Measurements from ENCODE around the gene HPGDS. TPM values are rescaled to one million over a fixed set of nuclear protein-coding genes. Genes with fewer than 3 reads are reported as not detected.
"Not testable (repeated sequence)": the region's sequence is repeated elsewhere in the genome, so short reads cannot be mapped to it uniquely, and the experiment has no call there.

HPGDS gene
- total and polyA plus RNA-seq, 10 of the 15 experiments (the other 5 are each of a cell fraction or from before 2014, with no cell fraction given), result not detected

DNA sequence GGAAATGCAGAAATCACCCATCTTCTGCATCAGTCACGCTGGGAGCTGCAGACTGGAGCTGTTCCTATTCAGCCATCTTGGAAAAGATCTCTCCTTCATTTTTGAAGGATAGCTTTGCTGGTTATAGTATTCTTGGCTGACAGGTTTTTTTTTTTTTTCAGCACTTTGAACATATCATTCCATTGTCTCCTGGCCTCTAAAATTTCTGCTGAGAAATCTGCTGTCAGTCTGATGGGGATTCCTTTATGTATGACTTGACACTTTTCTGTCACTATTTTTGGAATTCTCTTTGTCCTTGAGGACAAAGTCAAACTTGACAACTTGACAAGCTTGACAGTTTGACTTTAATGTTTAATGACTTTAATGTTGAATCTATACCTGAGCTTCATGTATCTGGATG, 16.8 kb downstream of the HPGDS start:
- CTCF ChIA-PET, result interaction anchor here (1.6 kb wide), 1 partner anchor 20 kb away, joined by 3 read pairs; no protein-coding TSS in a partner anchor
- no peak for ATAC-seq
- DNase-seq (ENCODE audit: low read depth, low spot score), result no peak
- H2AFZ ChIP-seq (ENCODE audit: control insufficient read depth, low read depth, low read length), result no peak overlapping the region
- H3K4me2 ChIP-seq (ENCODE audit: control insufficient read depth, insufficient read depth), result no peak overlapping the region
- H3K36me3 ChIP-seq (ENCODE audit: control insufficient read depth in 2 of 2, insufficient read depth in 2 of 2, low read length in 1 of 2), result no peaks in the 10 kb centered on the region
- H3K4me3 ChIP-seq, result no peak overlapping the region
- no peaks in the 10 kb centered on the region for H3K27me3 ChIP-seq (replicated peaks in 1 of 2; ENCODE audit: control insufficient read depth in 2 of 2, insufficient read depth in 2 of 2, low read length in 1 of 2)
- RAD21 ChIA-PET (ENCODE audit: unreplicated experiment), result no interaction called here
- no peak for FAIRE-seq
- H3K79me2 ChIP-seq (ENCODE audit: control insufficient read depth, insufficient read depth, low read length), result no peaks in the 10 kb centered on the region
- no peak overlapping the region for H3K9ac ChIP-seq (ENCODE audit: control insufficient read depth, insufficient read depth, low read length)
- no peaks in the 10 kb centered on the region for H4K20me1 ChIP-seq (ENCODE audit: control insufficient read depth, insufficient read depth)
- no peaks in the 10 kb centered on the region for H3K4me1 ChIP-seq (ENCODE audit: control insufficient read depth, insufficient read depth, low read length)
- intact Hi-C loops (cut with micrococcal nuclease; ENCODE audit: unreplicated experiment) (no loop called here), in situ Hi-C loops (cut with MboI) (no loop called here)
- SMC1A ChIA-PET (ENCODE audit: uncharacterized antibody, unreplicated experiment), result no interaction called here
- H3K27ac ChIP-seq (ENCODE audit: control insufficient read depth, insufficient read depth), result no peak overlapping the region
- POLR2A ChIA-PET, result no interaction called here
- BruUV-seq (replicated peaks), result no TSS peak
- TF ChIP-seq CBX5 (IDR thresholded peaks at IDR 0.05; ENCODE audit: low read depth), result peak; percentile 89
- no peak for TF ChIP-seq CREM (IDR thresholded peaks at IDR 0.05; ENCODE audit: low read depth)
- no peak for TF ChIP-seq LARP7 (IDR thresholded peaks at IDR 0.05)
- TF ChIP-seq, protein P1, sequence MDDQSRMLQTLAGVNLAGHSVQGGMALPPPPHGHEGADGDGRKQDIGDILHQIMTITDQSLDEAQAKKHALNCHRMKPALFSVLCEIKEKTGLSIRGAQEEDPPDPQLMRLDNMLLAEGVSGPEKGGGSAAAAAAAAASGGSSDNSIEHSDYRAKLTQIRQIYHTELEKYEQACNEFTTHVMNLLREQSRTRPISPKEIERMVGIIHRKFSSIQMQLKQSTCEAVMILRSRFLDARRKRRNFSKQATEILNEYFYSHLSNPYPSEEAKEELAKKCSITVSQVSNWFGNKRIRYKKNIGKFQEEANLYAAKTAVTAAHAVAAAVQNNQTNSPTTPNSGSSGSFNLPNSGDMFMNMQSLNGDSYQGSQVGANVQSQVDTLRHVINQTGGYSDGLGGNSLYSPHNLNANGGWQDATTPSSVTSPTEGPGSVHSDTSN (IDR thresholded peaks at IDR 0.05; ENCODE audit: insufficient replicate concordance, low read depth, low read length), result no peak
- WGBS (ENCODE audit: insufficient coverage, insufficient replicate concordance, low lambda C conversion rate, missing lambda C conversion rate), result 0% methylated on average over 1 of the region's 1 CpG
- H3K9me3 ChIP-seq (replicated peaks; ENCODE audit: control insufficient read depth, insufficient read depth, low read length), result peaks cover 2% of the 10 kb centered on the region; the same call in 2 of the 3 replicates

DNA sequence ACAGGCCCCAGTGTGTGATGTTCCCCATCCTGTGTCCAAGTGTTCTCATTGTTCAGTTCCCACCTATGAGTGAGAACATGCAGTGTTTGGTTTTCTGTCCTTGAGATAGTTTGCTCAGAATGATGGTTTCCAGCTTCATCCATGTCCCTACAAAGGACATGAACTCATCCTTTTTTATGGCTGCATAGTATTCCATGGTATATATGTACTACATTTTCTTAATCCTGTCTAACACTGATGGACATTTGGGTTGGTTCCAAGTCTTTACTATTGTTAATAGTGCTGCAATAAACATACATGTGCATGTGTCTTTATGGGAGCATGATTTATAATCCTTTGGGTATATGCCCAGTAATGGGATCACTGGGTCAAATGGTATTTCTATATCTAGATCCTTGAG, 22.7 kb downstream of the HPGDS start:
- DNase-seq (ENCODE audit: low read depth, low spot score); H2AFZ ChIP-seq (ENCODE audit: control insufficient read depth, low read depth, low read length); H3K4me2 ChIP-seq (ENCODE audit: control insufficient read depth, insufficient read depth); in situ Hi-C loops (cut with MboI); CTCF ChIA-PET; H3K4me1 ChIP-seq (ENCODE audit: control insufficient read depth, insufficient read depth, low read length); H3K27ac ChIP-seq (ENCODE audit: control insufficient read depth, insufficient read depth); H3K9me3 ChIP-seq (replicated peaks; ENCODE audit: control insufficient read depth, insufficient read depth, low read length); POLR2A ChIA-PET; H3K4me3 ChIP-seq; H4K20me1 ChIP-seq (ENCODE audit: control insufficient read depth, insufficient read depth); H3K9ac ChIP-seq (ENCODE audit: control insufficient read depth, insufficient read depth, low read length); SMC1A ChIA-PET (ENCODE audit: uncharacterized antibody, unreplicated experiment); FAIRE-seq; H3K27me3 ChIP-seq (replicated peaks in 1 of 2; ENCODE audit: control insufficient read depth in 2 of 2, insufficient read depth in 2 of 2, low read length in 1 of 2); BruUV-seq (replicated peaks); RAD21 ChIA-PET (ENCODE audit: unreplicated experiment); H3K36me3 ChIP-seq (ENCODE audit: control insufficient read depth in 2 of 2, insufficient read depth in 2 of 2, low read length in 1 of 2); intact Hi-C loops (cut with micrococcal nuclease; ENCODE audit: unreplicated experiment); ATAC-seq; H3K79me2 ChIP-seq (ENCODE audit: control insufficient read depth, insufficient read depth, low read length): not testable (repeated sequence)
